HG02884 (cell line): ENCODE measurements around the gene ASH1L.

Experiments
- ATAC-seq: cut with Tn5 transposase; IDR thresholded peaks from one replicate; pipeline ENCODE4 v1.9.1; 2021; ENCODE audit warnings: mild to moderate bottlenecking, moderate library complexity; ENCODE audit not compliant: unreplicated experiment

The ASH1L gene

GRCh38 chr1:155286544-155286943, 276.1 kb downstream of the ASH1L start:
- ATAC-seq = no peak

- ATAC-seq = no peak
Observed at GRCh38 chr1:155285631-155286044, 277.0 kb downstream of the ASH1L start.
